ENCODE measurements around the gene ARID4A.
A peak's percentile ranks its signal among the peaks of the same experiment; 100 is the strongest.

The ARID4A gene

GRCh38 chr14:58398895-58399294, 100.5 kb downstream of the ARID4A start:
- ATAC-seq (ENCODE audit: insufficient read depth, low read depth) (no peak), DNase-seq (no peak)
- H3K27me3 ChIP-seq (ENCODE audit: insufficient read depth, low read length, poor library complexity): no peaks in the 10 kb centered on the region
- no peaks in the 10 kb centered on the region for H3K79me2 ChIP-seq (ENCODE audit: insufficient read depth, low read length)
- no peak overlapping the region for H2AFZ ChIP-seq (ENCODE audit: low read depth, low read length)
- H3K27ac ChIP-seq (ENCODE audit: low read length): no peak overlapping the region
- no peaks in the 10 kb centered on the region for H4K20me1 ChIP-seq (ENCODE audit: insufficient read depth, low read length)
- no peak overlapping the region for H3K4me3 ChIP-seq (ENCODE audit: low read depth in 1 of 2, low read length in 2 of 2)
- no peaks in the 10 kb centered on the region for H3K36me3 ChIP-seq (ENCODE audit: insufficient read depth, low read length)
- H3K4me1 ChIP-seq (ENCODE audit: insufficient read depth, low read length): no peaks in the 10 kb centered on the region
- H3K9me3 ChIP-seq (ENCODE audit: insufficient read depth, low read length, severe bottlenecking): no peaks in the 10 kb centered on the region
- H3K4me2 ChIP-seq (ENCODE audit: insufficient read depth, low read length): no peak overlapping the region
- TF ChIP-seq CTCF (IDR thresholded peaks at IDR 0.05; ENCODE audit: borderline replicate concordance, extremely low read depth, low read length, poor library complexity, severe bottlenecking) (no peak), EZH2 (IDR thresholded peaks at IDR 0.05; ENCODE audit: borderline replicate concordance, low read depth, low read length, severe bottlenecking) (no peak)
- no peak overlapping the region for H3K9ac ChIP-seq (ENCODE audit: low read depth, low read length)

DNA sequence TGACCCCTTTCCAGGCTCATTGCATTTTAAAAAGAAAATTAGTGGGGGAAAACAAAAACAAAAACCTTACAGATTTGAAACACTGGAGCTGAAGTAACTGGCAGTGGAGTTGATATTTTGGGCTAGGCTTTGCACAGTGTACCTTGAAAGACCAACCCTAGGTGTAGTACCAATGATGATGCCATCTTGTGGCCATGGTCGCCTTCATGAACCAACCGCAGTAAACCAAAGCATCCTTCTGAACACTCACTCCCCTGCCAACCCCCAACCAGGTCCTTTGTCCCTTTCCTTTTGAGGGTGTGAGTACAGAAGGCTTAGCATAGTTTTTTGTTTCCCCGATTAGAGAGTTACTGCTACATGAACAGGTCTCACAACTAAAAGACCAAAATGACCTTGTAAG, 103.2 kb downstream of the ARID4A start:
- DNase-seq: no peak

GRCh38 chr14:58408681-58409215, 110.4 kb downstream of the ARID4A start:
- TF ChIP-seq EZH2 (IDR thresholded peaks at IDR 0.05; ENCODE audit: borderline replicate concordance, low read depth, low read length, severe bottlenecking) (no peak), CTCF (IDR thresholded peaks at IDR 0.05; ENCODE audit: borderline replicate concordance, extremely low read depth, low read length, poor library complexity, severe bottlenecking) (no peak)

More for the DNA sequence above, 103.2 kb downstream of the ARID4A start:
- no peak for TF ChIP-seq EZH2 (IDR thresholded peaks at IDR 0.05; ENCODE audit: borderline replicate concordance, low read depth, low read length, severe bottlenecking)
- peak; percentile 39 for TF ChIP-seq CTCF (IDR thresholded peaks at IDR 0.05; ENCODE audit: borderline replicate concordance, extremely low read depth, low read length, poor library complexity, severe bottlenecking)
- peak; percentile 66 for ATAC-seq (ENCODE audit: insufficient read depth, low read depth)
- no peaks in the 10 kb centered on the region for H3K4me1 ChIP-seq (ENCODE audit: insufficient read depth, low read length)
- H4K20me1 ChIP-seq (ENCODE audit: insufficient read depth, low read length): no peaks in the 10 kb centered on the region
- no peak overlapping the region for H3K27ac ChIP-seq (ENCODE audit: low read length)
- H3K79me2 ChIP-seq (ENCODE audit: insufficient read depth, low read length): no peaks in the 10 kb centered on the region
- H3K4me3 ChIP-seq (ENCODE audit: low read depth in 1 of 2, low read length in 2 of 2): no peak overlapping the region
- no peak overlapping the region for H2AFZ ChIP-seq (ENCODE audit: low read depth, low read length)
- H3K4me2 ChIP-seq (ENCODE audit: insufficient read depth, low read length): no peak overlapping the region
- no peak overlapping the region for H3K9ac ChIP-seq (ENCODE audit: low read depth, low read length)
- H3K27me3 ChIP-seq (ENCODE audit: insufficient read depth, low read length, poor library complexity): no peaks in the 10 kb centered on the region
- peaks cover 4% of the 10 kb centered on the region; the same call in 1 of the 2 replicates for H3K36me3 ChIP-seq (ENCODE audit: insufficient read depth, low read length)
- no peaks in the 10 kb centered on the region for H3K9me3 ChIP-seq (ENCODE audit: insufficient read depth, low read length, severe bottlenecking)

More at GRCh38 chr14:58408681-58409215, 110.4 kb downstream of the ARID4A start:
- Histone ChIP-seq H3K27ac (ENCODE audit: low read length) (no peak overlapping the region), H3K9ac (ENCODE audit: low read depth, low read length) (no peak overlapping the region), H4K20me1 (ENCODE audit: insufficient read depth, low read length) (no peaks in the 10 kb centered on the region), H3K4me2 (ENCODE audit: insufficient read depth, low read length) (no peak overlapping the region), H3K79me2 (ENCODE audit: insufficient read depth, low read length) (peaks cover 7% of the 10 kb centered on the region), H3K9me3 (ENCODE audit: insufficient read depth, low read length, severe bottlenecking) (no peaks in the 10 kb centered on the region), H2AFZ (ENCODE audit: low read depth, low read length) (no peak overlapping the region), H3K36me3 (ENCODE audit: insufficient read depth, low read length) (peaks cover 57% of the 10 kb centered on the region), H3K27me3 (ENCODE audit: insufficient read depth, low read length, poor library complexity) (no peaks in the 10 kb centered on the region), H3K4me1 (ENCODE audit: insufficient read depth, low read length) (no peaks in the 10 kb centered on the region), H3K4me3 (ENCODE audit: low read depth in 1 of 2, low read length in 2 of 2) (no peak overlapping the region)
- DNase-seq (no peak), ATAC-seq (ENCODE audit: insufficient read depth, low read depth) (no peak)

Data from DND-41 (cell line).